Measurements from ENCODE around the gene KLC1. TPM values are rescaled to one million over a fixed set of nuclear protein-coding genes. Genes with fewer than 3 reads are reported as not detected.

Gene KLC1
- total and polyA plus RNA-seq, 2 of the 13 experiments (the other 11 are each of a cell fraction or from before 2014, with no cell fraction given): 53.2 to 63.5 TPM

GRCh38 chr14:103629503-103630121 lies 601 bp downstream of the KLC1 start (continued):
- TF ChIP-seq NONO (IDR thresholded peaks at IDR 0.05): no peak
- TF ChIP-seq NONO (CRISPR knock-in tag; conservative IDR thresholded peaks at IDR 0.05): peak; percentile 0; the same call in 1 of the 2 replicates
- TF ChIP-seq IRX3 (CRISPR knock-in tag; IDR thresholded peaks at IDR 0.05; ENCODE audit: borderline replicate concordance, low read depth): 0 out of 2 replicates have a peak, but pooled peaks have one; percentile 57
- peak; percentile 64; the same call in 1 of the 2 replicates for TF ChIP-seq IRF9 (CRISPR knock-in tag; IDR thresholded peaks at IDR 0.05; ENCODE audit: borderline replicate concordance)
- peak; percentile 3 for TF ChIP-seq ASH2L (IDR thresholded peaks at IDR 0.05; ENCODE audit: insufficient read length, low read depth, low read length)
- TF ChIP-seq KMT2A (CRISPR knock-in tag; IDR thresholded peaks at IDR 0.05): peak; percentile 3; the same call in 1 of the 2 replicates
- TF ChIP-seq TARDBP (CRISPR knock-in tag; IDR thresholded peaks at IDR 0.05): 0 out of 2 replicates have a peak, but pooled peaks have one; percentile 4
- TF ChIP-seq ZSCAN25 (CRISPR knock-in tag; IDR thresholded peaks at IDR 0.05): no peak
- peak; percentile 7 for TF ChIP-seq TEAD3 (CRISPR knock-in tag; optimal IDR thresholded peaks at IDR 0.05; ENCODE audit: borderline replicate concordance)
- TF ChIP-seq NAIF1 (CRISPR knock-in tag; IDR thresholded peaks at IDR 0.05; ENCODE audit: borderline replicate concordance): no peak
- TF ChIP-seq AGO2 (optimal IDR thresholded peaks at IDR 0.05; ENCODE audit: low read depth, low read length): peak; percentile 48
- 0 out of 2 replicates have a peak, but pooled peaks have one; percentile 38 for TF ChIP-seq CSRNP1 (CRISPR knock-in tag; IDR thresholded peaks at IDR 0.05)
- TF ChIP-seq ZNF552 (CRISPR knock-in tag; IDR thresholded peaks at IDR 0.05; ENCODE audit: borderline replicate concordance): no peak
- TF ChIP-seq GABPA (IDR thresholded peaks at IDR 0.05; ENCODE audit: low read depth, low read length): peak; percentile 30; the same call in 1 of the 2 replicates
- no peak for TF ChIP-seq GABPA (CRISPR knock-in tag; IDR thresholded peaks at IDR 0.05; ENCODE audit: low read depth)
- no peak for TF ChIP-seq BRD4 (CRISPR knock-in tag; IDR thresholded peaks at IDR 0.05)

Measured in HepG2 (cell line).